CD4-positive, alpha-beta T cell treated with Interferon alpha-2 for 1 hour (primary cell): Measurements from ENCODE around the gene AOX1.
"Not testable (repeated sequence)": the region's sequence is repeated elsewhere in the genome, so short reads cannot be mapped to it uniquely, and the experiment has no call there.

Experiments
- DNase-seq, 2 donors: peaks; one replicate each; pipeline ENCODE4 v3.0.0-alpha.2; 2020 to 2022

The AOX1 gene

GRCh38 chr2:200603972-200604371 lies 18.2 kb downstream of the AOX1 start:
- DNase-seq: no peak

GRCh38 chr2:200604571-200605255 lies 18.9 kb downstream of the AOX1 start:
- DNase-seq: no peak

GRCh38 chr2:200608341-200609027 lies 22.7 kb downstream of the AOX1 start:
- no peak for DNase-seq

GRCh38 chr2:200609028-200609614 lies 23.3 kb downstream of the AOX1 start:
- no peak for DNase-seq

GRCh38 chr2:200610217-200610616 lies 24.4 kb downstream of the AOX1 start:
- not testable (repeated sequence) for DNase-seq

- no peak for DNase-seq
Observed at GRCh38 chr2:200613692-200614091, 27.9 kb downstream of the AOX1 start.

- no peak for DNase-seq
Observed at GRCh38 chr2:200614249-200614648, 28.4 kb downstream of the AOX1 start.

GRCh38 chr2:200615247-200615646 lies 29.4 kb downstream of the AOX1 start:
- DNase-seq: no peak

GRCh38 chr2:200616193-200616592 lies 30.4 kb downstream of the AOX1 start:
- DNase-seq: no peak

- no peak for DNase-seq
Observed at GRCh38 chr2:200616656-200617055, 30.8 kb downstream of the AOX1 start.

- no peak for DNase-seq
Observed at GRCh38 chr2:200617156-200618053, 31.6 kb downstream of the AOX1 start.

GRCh38 chr2:200618054-200618419 lies 32.2 kb downstream of the AOX1 start:
- DNase-seq: no peak

GRCh38 chr2:200618590-200619021 lies 32.8 kb downstream of the AOX1 start:
- DNase-seq: no peak

- no peak for DNase-seq
Observed at GRCh38 chr2:200619279-200619678, 33.5 kb downstream of the AOX1 start.

- no peak for DNase-seq
Observed at GRCh38 chr2:200620606-200621390, 35.0 kb downstream of the AOX1 start.

GRCh38 chr2:200622106-200622505 lies 36.3 kb downstream of the AOX1 start:
- DNase-seq: no peak

GRCh38 chr2:200624026-200624425 lies 38.2 kb downstream of the AOX1 start:
- DNase-seq: no peak

GRCh38 chr2:200624658-200625057 lies 38.8 kb downstream of the AOX1 start:
- DNase-seq: no peak

- DNase-seq: no peak
Observed at GRCh38 chr2:200625282-200625681, 39.5 kb downstream of the AOX1 start.

GRCh38 chr2:200625958-200626363 lies 40.1 kb downstream of the AOX1 start:
- DNase-seq: no peak

GRCh38 chr2:200627110-200627770 lies 41.4 kb downstream of the AOX1 start:
- no peak for DNase-seq

- DNase-seq: not testable (repeated sequence)
Observed at GRCh38 chr2:200628461-200628860, 42.6 kb downstream of the AOX1 start.
